ENCODE measurements around the gene ZNF488. TPM values are rescaled to one million over a fixed set of nuclear protein-coding genes. Genes with fewer than 3 reads are reported as not detected.

ZNF488 gene
- total and polyA plus RNA-seq, 2 donors (not counting 1 experiment from before 2014, with no cell fraction given), result not detected

- CTCF ChIA-PET, result interaction anchor here (1.2 kb wide), 1 partner anchor 1098 kb away, joined by 5 read pairs; no protein-coding TSS in a partner anchor
- peaks cover 12% of the 10 kb centered on the region for H3K4me1 Mint-ChIP-seq
Observed at GRCh38 chr10:47381427-47382379, 2.4 kb downstream of the ZNF488 start.

More at GRCh38 chr10:47381427-47382379, 2.4 kb downstream of the ZNF488 start:
- no peak overlapping the region for H2AFZ ChIP-seq (ENCODE audit: insufficient read depth, low read depth, low read length, poor library complexity, severe bottlenecking)
- H4K20me1 ChIP-seq (ENCODE audit: control insufficient read depth, insufficient read depth, low read length, poor library complexity, severe bottlenecking), result no peaks in the 10 kb centered on the region
- DNase-seq (no peak), ATAC-seq (ENCODE audit: low read depth) (no peak)
- intact Hi-C loops (cut with micrococcal nuclease), result no loop called here
- Mint-ChIP-seq H3K27me3 (peaks cover 68% of the 10 kb centered on the region), H3K4me3 (no peak overlapping the region), H3K27ac (no peak overlapping the region), H3K9me3 (ENCODE audit: insufficient read depth) (no peaks in the 10 kb centered on the region)
- H3K79me2 ChIP-seq (ENCODE audit: control insufficient read depth, insufficient read depth, low read length), result no peaks in the 10 kb centered on the region
- H3K27ac ChIP-seq (ENCODE audit: low read length in 2 of 2), result no peak overlapping the region
- H3K9ac ChIP-seq (ENCODE audit: low read length), result no peak overlapping the region
- WGBS (ENCODE audit: insufficient coverage), result 83% methylated on average over 7 of the region's 9 CpGs
- H3K4me1 ChIP-seq (ENCODE audit: control insufficient read depth in 2 of 2, insufficient read depth in 2 of 2, low read length in 2 of 2), result peaks cover 11% of the 10 kb centered on the region in 2 donors
- POLR2A ChIA-PET, result no interaction called here
- no peaks in the 10 kb centered on the region for H3K9me3 ChIP-seq (ENCODE audit: control extremely low read depth in 1 of 3, control insufficient read depth in 2 of 3, insufficient read depth in 1 of 3, low read length in 2 of 3)
- H3K36me3 ChIP-seq (replicated peaks in 1 of 2; ENCODE audit: control extremely low read depth in 1 of 2, control insufficient read depth in 1 of 2, extremely low read depth in 1 of 2, insufficient read depth in 2 of 2, low read length in 1 of 2), result no peaks in the 10 kb centered on the region
- TF ChIP-seq CTCF (IDR thresholded peaks at IDR 0.05) (no peak), EZH2 (IDR thresholded peaks at IDR 0.05; ENCODE audit: borderline replicate concordance, insufficient read depth, low read depth, low read length, poor library complexity, severe bottlenecking) (no peak)
- H3K4me3 ChIP-seq (ENCODE audit: control extremely low read depth in 1 of 5, extremely low read depth in 1 of 5, insufficient read depth in 1 of 5, low read depth in 2 of 5, low read length in 4 of 5), result no peak overlapping the region
- H3K4me2 ChIP-seq (replicated peaks; ENCODE audit: low read depth, low read length, poor library complexity, severe bottlenecking), result no peak overlapping the region
- peaks cover 0 to 14% (median 6%) of the 10 kb centered on the region in 4 experiments for H3K27me3 ChIP-seq (replicated peaks in 1 of 4; ENCODE audit: control extremely low read depth in 1 of 4, control insufficient read depth in 3 of 4, insufficient read depth in 4 of 4, low read length in 3 of 4)

All from B cell (primary cell).